CD4-positive, alpha-beta T cell treated with Interleukin-15 for 4 hours (primary cell): ENCODE data around the gene PCSK6.
"Not testable (repeated sequence)": the region's sequence is repeated elsewhere in the genome, so short reads cannot be mapped to it uniquely, and the experiment has no call there.

ENCODE experiments used
- DNase-seq: peaks from one replicate; pipeline ENCODE4 v3.0.0-alpha.2; 2020; ENCODE audit warnings: low spot score

PCSK6 gene

GRCh38 chr15:101376615-101377395 lies 112.7 kb downstream of the PCSK6 start:
- no peak for DNase-seq

GRCh38 chr15:101375006-101375405 lies 114.5 kb downstream of the PCSK6 start:
- DNase-seq = not testable (repeated sequence)

GRCh38 chr15:101374326-101374725 lies 115.2 kb downstream of the PCSK6 start:
- DNase-seq = no peak

GRCh38 chr15:101373577-101373976 lies 115.9 kb downstream of the PCSK6 start:
- DNase-seq = no peak

GRCh38 chr15:101372960-101373525 lies 116.5 kb downstream of the PCSK6 start:
- no peak for DNase-seq

- DNase-seq = no peak
These were observed 117.3 kb downstream of the PCSK6 start for GRCh38 chr15:101372149-101372577.

GRCh38 chr15:101371519-101371918 lies 118.0 kb downstream of the PCSK6 start:
- DNase-seq = no peak

- no peak for DNase-seq
These were observed 118.4 kb downstream of the PCSK6 start for GRCh38 chr15:101371081-101371480.

- DNase-seq = no peak
These were observed 119.0 kb downstream of the PCSK6 start for GRCh38 chr15:101370330-101371024.

GRCh38 chr15:101369676-101370075 lies 119.8 kb downstream of the PCSK6 start:
- DNase-seq = no peak

GRCh38 chr15:101368861-101369642 lies 120.5 kb downstream of the PCSK6 start:
- DNase-seq = no peak

- DNase-seq = no peak
These were observed 121.3 kb downstream of the PCSK6 start for GRCh38 chr15:101368086-101368780.

- no peak for DNase-seq
These were observed 122.7 kb downstream of the PCSK6 start for GRCh38 chr15:101366853-101367252.

- no peak for DNase-seq
These were observed 126.4 kb downstream of the PCSK6 start for GRCh38 chr15:101362986-101363566.

GRCh38 chr15:101362359-101362758 lies 127.1 kb downstream of the PCSK6 start:
- no peak for DNase-seq

GRCh38 chr15:101361418-101361817 lies 128.1 kb downstream of the PCSK6 start:
- no peak for DNase-seq

- no peak for DNase-seq
These were observed 130.1 kb downstream of the PCSK6 start for GRCh38 chr15:101359365-101359947.

GRCh38 chr15:101358895-101359294 lies 130.6 kb downstream of the PCSK6 start:
- no peak for DNase-seq

- no peak for DNase-seq
These were observed 131.6 kb downstream of the PCSK6 start for GRCh38 chr15:101357885-101358284.

GRCh38 chr15:101357333-101357732 lies 132.2 kb downstream of the PCSK6 start:
- DNase-seq = no peak
